Right kidney (tissue), 9 donors: Measurements from ENCODE around the gene TANGO6.
"Not testable (repeated sequence)": the region's sequence is repeated elsewhere in the genome, so short reads cannot be mapped to it uniquely, and the experiment has no call there.

Experiments used
- DNase-seq: peaks from one replicate; pipeline ENCODE4 v3.0.0-alpha.2; 2016
- long read RNA-seq, 8 donors: transcript quantifications; one replicate each; lab custom pipeline, GENCODE V29; 2026

The TANGO6 gene
- long read RNA-seq, donor 1, result 0 reads
- long read RNA-seq, donor 2, full-length matches to known transcripts, result 1 of 1 reads
- long read RNA-seq, donor 2, partial matches to known transcripts, result 0 of 1 reads
- long read RNA-seq, donor 2, other reads (novel, unspliced or antisense), result 0 of 1 reads
- long read RNA-seq, donor 3, partial matches to known transcripts, result 0 of 1 reads
- long read RNA-seq, donor 3, other reads (novel, unspliced or antisense), result 0 of 1 reads
- long read RNA-seq, donor 4, full-length matches to known transcripts, result 3 of 3 reads
- long read RNA-seq, donor 4, partial matches to known transcripts, result 0 of 3 reads
- long read RNA-seq, donor 4, other reads (novel, unspliced or antisense), result 0 of 3 reads
- long read RNA-seq, donor 5, full-length matches to known transcripts, result 1 of 1 reads
- long read RNA-seq, donor 5, partial matches to known transcripts, result 0 of 1 reads
- long read RNA-seq, donor 5, other reads (novel, unspliced or antisense), result 0 of 1 reads
- long read RNA-seq, donor 6, full-length matches to known transcripts, result 1 of 1 reads
- long read RNA-seq, donor 6, partial matches to known transcripts, result 0 of 1 reads
- long read RNA-seq, donor 6, other reads (novel, unspliced or antisense), result 0 of 1 reads
- long read RNA-seq, donor 7, result 0 reads
- long read RNA-seq, donor 8, result 0 reads

GRCh38 chr16:68843482-68844210 is at the start of gene TANGO6:
Gene TANGO6, plus strand, starts transcription at chr16:68843531. Its CDS starts 87 bp downstream, at chr16:68843618.
- DNase-seq, result peak; percentile 99

DNA sequence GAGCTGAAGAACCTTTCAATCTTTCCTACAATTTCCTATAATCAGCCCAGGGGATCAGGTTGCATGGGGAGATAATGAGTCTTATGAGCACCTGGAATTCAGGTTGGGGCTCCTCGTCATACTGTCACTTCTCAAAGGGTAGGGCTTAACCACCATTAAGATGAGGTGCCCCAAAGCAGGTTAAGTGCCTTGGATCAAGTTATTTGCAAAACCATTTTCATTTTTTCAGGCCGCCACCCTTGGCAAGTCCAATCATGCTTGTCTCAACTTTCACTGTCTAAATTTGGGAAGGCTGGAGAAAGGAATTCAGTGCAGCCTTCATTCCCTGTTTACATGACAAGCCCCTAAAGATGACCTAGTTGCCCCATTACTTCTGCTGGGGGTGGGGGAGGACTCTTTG is 44.9 kb upstream of the TANGO6 start:
- DNase-seq, result no peak

GRCh38 chr16:68800257-68800875 is 43.0 kb upstream of the TANGO6 start:
- peak; percentile 61 for DNase-seq

- DNase-seq, result no peak
Measured at GRCh38 chr16:68802190-68802589, 41.1 kb upstream of the TANGO6 start.

DNA sequence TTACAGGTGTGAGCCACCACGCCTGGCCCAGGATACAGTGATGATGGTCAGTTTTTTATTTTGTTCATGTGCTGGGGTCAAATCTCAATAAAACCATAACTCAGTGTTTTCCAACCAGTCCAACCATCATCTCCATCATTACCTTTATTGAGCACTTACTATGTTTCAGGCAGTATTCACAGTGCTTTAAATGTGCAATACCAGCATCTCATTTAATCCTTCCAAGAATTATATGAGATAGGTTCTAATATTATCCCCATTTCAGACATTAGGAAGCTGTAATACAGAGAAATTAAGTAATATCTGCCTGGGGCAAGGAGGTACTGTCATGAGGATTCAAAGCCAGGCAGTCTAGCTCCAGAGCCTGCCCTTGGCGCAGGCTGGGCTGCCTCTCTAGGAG is 36.9 kb upstream of the TANGO6 start:
- DNase-seq, result no peak

DNA sequence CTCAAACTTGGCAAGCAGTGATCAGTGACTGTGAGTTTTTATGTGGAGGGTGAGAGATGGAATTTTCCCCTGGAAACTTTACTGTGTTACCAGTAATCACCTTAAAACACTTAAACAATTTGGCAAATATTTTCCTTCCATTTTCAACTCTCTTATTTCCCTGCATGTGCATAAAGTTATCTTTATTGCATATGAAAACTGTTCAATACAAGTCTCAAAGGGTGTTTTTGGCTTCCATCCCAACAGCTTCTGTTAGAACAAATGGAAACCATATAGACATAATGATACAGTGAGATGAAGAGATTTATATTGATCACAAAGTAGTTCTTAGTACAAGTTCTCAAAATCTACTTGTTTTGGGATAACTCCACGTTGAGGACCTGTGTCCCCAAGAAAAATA is 36.4 kb upstream of the TANGO6 start:
- no peak for DNase-seq

DNA sequence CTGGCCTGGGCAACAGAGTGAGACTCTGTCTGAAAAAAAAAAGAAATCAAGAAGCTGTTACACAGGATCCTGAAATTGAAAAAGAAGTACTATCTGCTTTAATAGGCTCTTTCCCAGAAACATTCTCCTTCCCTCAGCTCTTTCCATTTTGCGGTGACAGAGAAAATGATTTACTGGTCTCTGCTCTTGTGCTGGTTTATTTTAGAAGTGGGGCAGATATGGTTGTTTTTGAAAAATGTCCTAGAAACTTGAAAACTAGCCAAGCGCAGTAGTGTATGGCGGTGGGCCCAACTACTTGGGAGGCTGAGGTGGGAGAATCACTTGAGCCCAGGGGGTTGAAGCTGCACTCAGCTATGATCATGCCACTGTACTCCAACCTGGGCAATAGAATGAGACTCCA is 28.8 kb upstream of the TANGO6 start:
- no peak for DNase-seq

DNA sequence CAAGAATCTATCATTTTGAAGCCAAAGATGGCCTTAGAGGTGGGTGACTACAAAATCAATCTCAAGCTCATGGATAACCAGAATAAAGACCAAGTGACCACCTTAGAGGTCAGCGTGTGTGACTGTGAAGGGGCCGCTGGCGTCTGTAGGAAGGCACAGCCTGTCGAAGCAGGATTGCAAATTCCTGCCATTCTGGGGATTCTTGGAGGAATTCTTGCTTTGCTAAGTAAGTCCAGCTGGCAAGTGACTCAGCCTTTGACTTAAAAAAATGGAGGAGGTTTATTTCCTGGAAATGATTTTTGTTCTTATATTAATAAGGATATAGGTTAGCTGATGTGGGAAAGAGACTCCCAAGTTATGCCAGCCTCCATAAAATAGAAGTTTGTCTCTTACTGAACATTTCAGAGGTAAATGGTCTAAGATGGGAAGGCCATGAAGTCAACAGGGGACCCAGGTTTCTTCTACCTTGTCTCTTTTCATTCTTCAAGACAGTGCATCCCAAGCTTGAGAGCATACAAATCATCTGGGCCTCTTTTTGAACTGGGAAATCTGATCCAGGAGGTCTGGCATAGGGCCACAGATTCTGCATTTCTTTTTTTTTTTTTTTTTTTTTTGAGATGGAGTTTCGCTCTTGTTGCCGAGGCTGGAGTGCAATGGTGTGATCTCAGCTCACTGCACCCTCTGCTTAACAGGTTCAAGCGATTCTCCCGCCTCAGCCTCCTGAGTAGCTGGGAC is 19.8 kb upstream of the TANGO6 start:
- DNase-seq, result no peak

- DNase-seq, result no peak
Measured at GRCh38 chr16:68825427-68825826, 17.9 kb upstream of the TANGO6 start.

GRCh38 chr16:68826652-68827051 is 16.7 kb upstream of the TANGO6 start:
- DNase-seq, result no peak

DNA sequence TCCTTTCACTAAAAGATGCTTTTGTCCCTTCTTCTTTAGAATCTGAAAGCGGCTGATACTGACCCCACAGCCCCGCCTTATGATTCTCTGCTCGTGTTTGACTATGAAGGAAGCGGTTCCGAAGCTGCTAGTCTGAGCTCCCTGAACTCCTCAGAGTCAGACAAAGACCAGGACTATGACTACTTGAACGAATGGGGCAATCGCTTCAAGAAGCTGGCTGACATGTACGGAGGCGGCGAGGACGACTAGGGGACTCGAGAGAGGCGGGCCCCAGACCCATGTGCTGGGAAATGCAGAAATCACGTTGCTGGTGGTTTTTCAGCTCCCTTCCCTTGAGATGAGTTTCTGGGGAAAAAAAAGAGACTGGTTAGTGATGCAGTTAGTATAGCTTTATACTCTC is 10.1 kb upstream of the TANGO6 start:
- no peak for DNase-seq

- no peak for DNase-seq
Measured at GRCh38 chr16:68834550-68834949, 8.8 kb upstream of the TANGO6 start.

DNA sequence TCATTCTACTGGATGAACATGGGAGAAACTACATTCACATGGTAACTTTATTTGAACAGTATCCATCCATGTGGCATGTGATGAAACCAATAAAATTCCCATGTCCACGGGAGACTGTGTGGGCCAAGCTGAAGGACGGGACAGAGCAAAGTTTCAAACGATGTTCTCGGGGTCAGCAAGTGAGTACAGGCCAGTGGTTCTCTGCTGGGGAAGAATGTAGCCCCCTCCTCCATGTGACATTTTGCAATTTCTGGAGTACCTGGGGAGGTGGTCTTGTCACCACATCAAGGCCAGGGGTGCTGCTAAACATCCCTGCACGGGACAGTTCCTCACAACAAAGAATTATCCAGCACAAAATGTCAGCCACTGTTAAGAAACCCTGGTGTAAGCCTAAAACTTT is 7.4 kb upstream of the TANGO6 start:
- DNase-seq, result no peak

DNA sequence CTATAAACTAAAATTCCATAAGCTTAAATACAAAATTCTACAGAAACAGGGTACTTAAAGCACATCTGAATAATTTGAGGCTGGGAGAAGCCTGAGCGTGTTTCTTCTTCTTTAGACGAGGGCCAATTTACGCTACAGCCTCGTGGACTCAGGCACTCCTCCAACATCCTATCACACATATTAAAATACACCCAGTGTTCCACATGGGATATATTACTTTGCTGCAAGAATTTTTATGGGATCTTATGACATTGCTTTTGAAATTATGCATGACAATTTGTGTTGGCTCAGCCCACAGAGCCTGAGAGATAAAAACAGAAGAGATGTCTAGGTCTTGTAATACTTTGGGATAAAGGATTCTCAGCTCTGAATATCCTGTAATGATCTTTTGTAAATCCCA is 3.5 kb upstream of the TANGO6 start:
- no peak for DNase-seq

DNA sequence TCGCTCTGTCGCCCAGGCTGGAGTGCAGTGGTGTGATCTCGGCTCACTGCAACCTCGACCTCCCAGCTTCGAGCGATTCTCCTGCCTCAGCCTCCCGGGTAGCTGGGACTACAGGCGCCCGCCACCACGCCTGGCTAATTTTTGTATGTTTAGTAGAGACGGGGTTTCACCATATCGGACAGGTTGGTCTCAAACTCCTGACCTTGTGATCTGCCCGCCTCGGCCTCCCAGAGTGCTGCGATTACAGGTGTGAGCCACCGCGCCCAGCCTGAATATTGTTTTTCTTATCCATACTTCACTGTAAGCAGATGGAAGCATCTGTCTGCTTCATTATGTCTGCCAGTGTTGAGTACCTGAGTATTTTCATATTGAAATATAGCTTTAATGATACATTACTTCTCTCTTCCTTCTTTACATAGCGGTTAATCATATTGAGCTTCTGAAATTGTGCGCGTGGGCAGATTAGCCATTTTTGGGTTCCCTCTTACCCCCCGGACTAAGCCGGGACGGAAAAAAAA is 308 bp upstream of the TANGO6 start:
- DNase-seq, result not testable (repeated sequence)

DNA sequence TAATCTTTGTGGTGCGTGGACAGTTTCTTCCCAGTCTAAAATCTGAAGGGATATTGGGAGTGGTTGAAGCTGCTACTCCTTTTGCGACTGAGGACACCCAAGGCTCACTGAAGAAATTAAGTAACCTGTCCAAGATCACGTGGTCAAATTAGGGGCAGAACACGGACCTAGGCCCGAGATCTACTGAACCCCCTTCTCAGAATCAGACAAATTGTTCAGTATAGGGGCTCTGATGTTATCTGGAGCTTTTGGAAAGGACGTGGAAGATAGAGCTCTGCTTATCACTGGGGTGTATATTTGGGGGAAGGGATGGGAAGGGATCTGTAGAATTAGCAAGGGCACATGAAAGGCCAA is 857 bp downstream of the TANGO6 start:
- no peak for DNase-seq

GRCh38 chr16:68848786-68849185 is 5.5 kb downstream of the TANGO6 start:
- DNase-seq, result no peak

GRCh38 chr16:68850481-68850880 is 7.2 kb downstream of the TANGO6 start:
- DNase-seq, result no peak

GRCh38 chr16:68851601-68852000 is 8.3 kb downstream of the TANGO6 start:
- DNase-seq, result no peak

DNA sequence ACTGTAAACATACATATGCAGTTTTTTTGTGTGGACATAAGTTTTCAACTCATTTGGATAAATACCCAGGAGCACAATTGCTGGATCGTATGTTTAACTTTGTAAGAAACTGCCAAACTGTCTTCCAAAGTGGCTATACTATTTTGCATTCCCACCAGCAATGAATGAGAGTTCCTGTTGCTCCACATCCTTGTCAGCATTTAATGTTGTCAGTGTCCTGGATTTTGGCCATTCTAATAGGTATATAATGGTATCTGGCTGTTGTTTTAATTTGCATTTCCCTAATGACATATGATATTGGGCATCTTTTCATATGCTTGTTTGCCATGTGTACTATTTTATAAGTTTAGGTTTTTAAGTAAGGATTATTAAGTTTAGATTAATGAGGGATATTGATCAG is 14.1 kb downstream of the TANGO6 start:
- DNase-seq, result no peak

- no peak for DNase-seq
Measured at GRCh38 chr16:68859828-68860227, 16.5 kb downstream of the TANGO6 start.
